Measurements from ENCODE around the gene DCAF6. TPM values are rescaled to one million over a fixed set of nuclear protein-coding genes. Genes with fewer than 3 reads are reported as not detected.
"Not testable (repeated sequence)": the region's sequence is repeated elsewhere in the genome, so short reads cannot be mapped to it uniquely, and the experiment has no call there.

DCAF6 gene, protein sequence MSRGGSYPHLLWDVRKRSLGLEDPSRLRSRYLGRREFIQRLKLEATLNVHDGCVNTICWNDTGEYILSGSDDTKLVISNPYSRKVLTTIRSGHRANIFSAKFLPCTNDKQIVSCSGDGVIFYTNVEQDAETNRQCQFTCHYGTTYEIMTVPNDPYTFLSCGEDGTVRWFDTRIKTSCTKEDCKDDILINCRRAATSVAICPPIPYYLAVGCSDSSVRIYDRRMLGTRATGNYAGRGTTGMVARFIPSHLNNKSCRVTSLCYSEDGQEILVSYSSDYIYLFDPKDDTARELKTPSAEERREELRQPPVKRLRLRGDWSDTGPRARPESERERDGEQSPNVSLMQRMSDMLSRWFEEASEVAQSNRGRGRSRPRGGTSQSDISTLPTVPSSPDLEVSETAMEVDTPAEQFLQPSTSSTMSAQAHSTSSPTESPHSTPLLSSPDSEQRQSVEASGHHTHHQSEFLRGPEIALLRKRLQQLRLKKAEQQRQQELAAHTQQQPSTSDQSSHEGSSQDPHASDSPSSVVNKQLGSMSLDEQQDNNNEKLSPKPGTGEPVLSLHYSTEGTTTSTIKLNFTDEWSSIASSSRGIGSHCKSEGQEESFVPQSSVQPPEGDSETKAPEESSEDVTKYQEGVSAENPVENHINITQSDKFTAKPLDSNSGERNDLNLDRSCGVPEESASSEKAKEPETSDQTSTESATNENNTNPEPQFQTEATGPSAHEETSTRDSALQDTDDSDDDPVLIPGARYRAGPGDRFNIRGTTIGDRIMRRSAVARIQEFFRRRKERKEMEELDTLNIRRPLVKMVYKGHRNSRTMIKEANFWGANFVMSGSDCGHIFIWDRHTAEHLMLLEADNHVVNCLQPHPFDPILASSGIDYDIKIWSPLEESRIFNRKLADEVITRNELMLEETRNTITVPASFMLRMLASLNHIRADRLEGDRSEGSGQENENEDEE
- 18.6 and 28.6 TPM in 2 replicates for total RNA-seq (ENCODE audit: low replicate concordance)

DNA sequence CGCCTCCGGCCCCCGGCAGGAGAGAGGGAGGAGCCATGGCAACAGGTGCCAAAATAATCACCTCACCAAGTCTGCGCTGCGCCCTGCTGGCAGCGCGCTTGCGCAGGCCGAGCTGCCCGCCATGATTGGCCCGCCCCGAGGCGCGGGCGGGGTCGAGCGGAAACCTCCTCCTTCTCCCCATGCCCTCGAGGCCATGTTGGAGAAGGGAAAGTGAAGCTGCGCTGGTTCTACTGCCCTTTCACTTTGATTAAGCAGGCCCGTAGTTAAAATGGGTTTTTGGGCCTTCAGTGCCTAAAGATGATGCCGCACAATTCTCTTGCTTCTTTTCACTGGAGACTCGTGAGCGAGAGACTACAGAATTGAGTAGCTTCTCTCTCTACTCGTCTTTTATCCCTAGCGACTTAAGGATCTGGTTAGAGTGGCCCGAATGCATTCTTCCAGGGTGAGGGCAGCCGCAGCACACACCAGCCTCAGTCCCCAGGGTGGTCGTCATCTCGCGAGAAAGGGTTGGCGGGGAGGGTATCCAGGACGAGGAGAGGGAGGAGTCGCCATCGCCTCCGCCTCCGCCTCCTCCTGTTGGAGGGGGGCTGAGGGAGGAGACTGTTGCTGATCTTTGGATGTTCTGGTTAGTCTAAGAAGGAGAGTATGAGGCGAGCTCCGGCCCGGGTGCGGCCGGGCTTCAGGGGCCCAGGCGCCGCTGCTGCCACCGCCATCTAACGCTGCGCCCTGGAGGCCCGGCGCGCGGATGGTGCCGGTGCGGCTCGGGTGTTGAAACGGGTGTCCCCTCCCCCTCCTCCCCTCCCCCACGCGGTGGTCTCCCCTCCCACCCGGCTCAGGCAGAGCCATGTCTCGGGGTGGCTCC lies at the start of gene DCAF6:
DCAF6 (plus strand) TSS at position 616 of the 862 bp plus-strand sequence; CDS start at position 845, 229 bp downstream.
- Histone ChIP-seq H2AFZ (replicated peaks) (peak within 1 kb of the TSS; percentile 65), H3K79me2 (ENCODE audit: low read depth) (peaks cover 59% of the 10 kb centered on the region), H4K20me1 (ENCODE audit: low read depth) (peaks cover 4% of the 10 kb centered on the region), H3K27me3 (no peaks in the 10 kb centered on the region), H3F3A (ENCODE audit: low read depth) (peaks cover 29% of the 10 kb centered on the region), H3K9me3 (ENCODE audit: low read depth) (no peaks in the 10 kb centered on the region), H3K4me2 (peak within 1 kb of the TSS; percentile 97), H3K27ac (peak within 1 kb of the TSS; percentile 92), H3K36me3 (no peaks in the 10 kb centered on the region), H3K4me3 (peak within 1 kb of the TSS; percentile 81), H3K4me1 (peaks cover 17% of the 10 kb centered on the region), H3K9ac (peak within 1 kb of the TSS; percentile 85)
- TF ChIP-seq EZH2 (IDR thresholded peaks at IDR 0.05): peak; percentile 2
- TF ChIP-seq, protein P1, sequence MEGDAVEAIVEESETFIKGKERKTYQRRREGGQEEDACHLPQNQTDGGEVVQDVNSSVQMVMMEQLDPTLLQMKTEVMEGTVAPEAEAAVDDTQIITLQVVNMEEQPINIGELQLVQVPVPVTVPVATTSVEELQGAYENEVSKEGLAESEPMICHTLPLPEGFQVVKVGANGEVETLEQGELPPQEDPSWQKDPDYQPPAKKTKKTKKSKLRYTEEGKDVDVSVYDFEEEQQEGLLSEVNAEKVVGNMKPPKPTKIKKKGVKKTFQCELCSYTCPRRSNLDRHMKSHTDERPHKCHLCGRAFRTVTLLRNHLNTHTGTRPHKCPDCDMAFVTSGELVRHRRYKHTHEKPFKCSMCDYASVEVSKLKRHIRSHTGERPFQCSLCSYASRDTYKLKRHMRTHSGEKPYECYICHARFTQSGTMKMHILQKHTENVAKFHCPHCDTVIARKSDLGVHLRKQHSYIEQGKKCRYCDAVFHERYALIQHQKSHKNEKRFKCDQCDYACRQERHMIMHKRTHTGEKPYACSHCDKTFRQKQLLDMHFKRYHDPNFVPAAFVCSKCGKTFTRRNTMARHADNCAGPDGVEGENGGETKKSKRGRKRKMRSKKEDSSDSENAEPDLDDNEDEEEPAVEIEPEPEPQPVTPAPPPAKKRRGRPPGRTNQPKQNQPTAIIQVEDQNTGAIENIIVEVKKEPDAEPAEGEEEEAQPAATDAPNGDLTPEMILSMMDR (IDR thresholded peaks at IDR 0.05): no peak
- Mint-ChIP-seq H3K9me3 (no peaks in the 10 kb centered on the region), H3K27me3 (ENCODE audit: insufficient read depth, low read depth) (no peaks in the 10 kb centered on the region), H3K36me3 (peaks cover 2% of the 10 kb centered on the region), H3K27ac (peak within 1 kb of the TSS; percentile 100), H3K4me3 (peak within 1 kb of the TSS; percentile 97), H3K4me1 (peaks cover 21% of the 10 kb centered on the region)
- peak; percentile 99 for DNase-seq (ENCODE audit: low spot score)

DNA sequence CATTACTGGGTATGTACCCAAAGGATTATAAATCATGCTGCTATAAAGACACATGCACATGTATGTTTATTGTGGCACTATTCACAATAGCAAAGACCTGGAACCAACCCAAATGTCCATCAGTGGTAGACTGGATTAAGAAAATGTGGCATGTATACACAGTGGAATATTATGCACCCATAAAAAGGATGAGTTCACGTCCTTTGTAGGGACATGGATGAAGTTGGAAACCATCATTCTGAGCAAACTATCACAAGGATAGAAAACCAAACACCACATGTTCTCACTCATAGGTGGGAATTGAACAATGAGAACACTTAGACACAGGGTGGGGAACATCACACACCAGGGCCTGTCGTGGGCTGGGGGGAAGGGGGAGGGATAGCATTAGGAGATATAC lies 49.3 kb upstream of the DCAF6 start:
- not testable (repeated sequence) for H3K9me3 ChIP-seq (ENCODE audit: low read depth); H3K4me1 ChIP-seq; DNase-seq (ENCODE audit: low spot score); H3K36me3 ChIP-seq; H3K27me3 Mint-ChIP-seq (ENCODE audit: insufficient read depth, low read depth); H3K79me2 ChIP-seq (ENCODE audit: low read depth); H3K27me3 ChIP-seq; H3K4me3 Mint-ChIP-seq; H3K36me3 Mint-ChIP-seq; H3K27ac Mint-ChIP-seq; H2AFZ ChIP-seq (replicated peaks); H3K4me1 Mint-ChIP-seq; H3K4me3 ChIP-seq; H3K4me2 ChIP-seq; H3K9ac ChIP-seq; H4K20me1 ChIP-seq (ENCODE audit: low read depth); H3K27ac ChIP-seq; H3F3A ChIP-seq (ENCODE audit: low read depth)
- peaks cover 13% of the 10 kb centered on the region for H3K9me3 Mint-ChIP-seq

DNA sequence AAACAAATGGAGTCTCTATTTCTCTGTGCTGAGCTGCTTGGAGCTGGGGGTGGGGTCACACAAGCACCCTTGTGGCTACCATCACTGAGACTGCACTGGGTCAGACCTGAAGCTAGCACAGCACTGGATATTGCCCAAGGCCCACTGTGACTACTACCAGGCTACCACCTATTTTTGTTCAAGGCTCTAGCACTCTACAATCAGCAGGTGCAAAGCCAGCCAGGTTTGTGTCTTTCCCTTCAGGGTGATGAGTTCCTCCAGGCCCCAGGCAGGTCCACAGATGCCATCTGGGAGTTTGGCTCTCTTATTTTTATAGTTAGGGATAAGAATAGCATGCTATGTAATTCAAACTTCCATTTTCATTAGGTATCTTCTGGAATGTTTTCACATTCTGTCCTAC lies 46.1 kb upstream of the DCAF6 start:
- H3K36me3 ChIP-seq: no peaks in the 10 kb centered on the region
- H3K4me3 ChIP-seq: no peak overlapping the region
- H2AFZ ChIP-seq (replicated peaks): no peak overlapping the region
- H3K79me2 ChIP-seq (ENCODE audit: low read depth): no peaks in the 10 kb centered on the region
- H3K27ac ChIP-seq: no peak overlapping the region
- H3K4me1 ChIP-seq: peaks cover 3% of the 10 kb centered on the region
- Mint-ChIP-seq H3K4me3 (no peak overlapping the region), H3K27me3 (ENCODE audit: insufficient read depth, low read depth) (no peaks in the 10 kb centered on the region), H3K4me1 (no peaks in the 10 kb centered on the region), H3K27ac (no peak overlapping the region), H3K9me3 (peaks cover 11% of the 10 kb centered on the region), H3K36me3 (peaks cover 1% of the 10 kb centered on the region)
- no peaks in the 10 kb centered on the region for H3K9me3 ChIP-seq (ENCODE audit: low read depth)
- no peak for DNase-seq (ENCODE audit: low spot score)
- no peak overlapping the region for H3K9ac ChIP-seq
- no peaks in the 10 kb centered on the region for H3F3A ChIP-seq (ENCODE audit: low read depth)
- no peak overlapping the region for H3K4me2 ChIP-seq
- no peaks in the 10 kb centered on the region for H4K20me1 ChIP-seq (ENCODE audit: low read depth)
- no peaks in the 10 kb centered on the region for H3K27me3 ChIP-seq
- TF ChIP-seq EZH2phosphoT487 (IDR thresholded peaks at IDR 0.05) (no peak), EZH2 (IDR thresholded peaks at IDR 0.05) (no peak)
- TF ChIP-seq, protein P1 (IDR thresholded peaks at IDR 0.05): no peak
